OCI-LY1 (cell line): ENCODE data around the gene MMP13.

Source experiments
- H2AFZ ChIP-seq: fragments of 200-600 bp; sonication (generic), shearing (Covaris generic); 2 replicates; pipeline ENCODE4 v1.6.0; 2014; ENCODE audit warnings: antibody characterized with exemption, mild to moderate bottlenecking, low read length
- H3F3A ChIP-seq: fragments of 200-600 bp; sonication (generic), shearing (Covaris generic); 2 replicates; pipeline ENCODE4 v1.6.0; 2014; ENCODE audit warnings: mild to moderate bottlenecking, antibody characterized with exemption, low read length, moderate library complexity; ENCODE audit not compliant: insufficient read depth
- H3K27ac ChIP-seq: fragments of 200-600 bp; sonication (generic); 2 replicates; pipeline ENCODE4 v1.5.1; 2014; ENCODE audit warnings: low read length, mixed run types, mild to moderate bottlenecking, low read depth; ENCODE audit not compliant: poor library complexity, severe bottlenecking
- H3K27me3 ChIP-seq: fragments of 200-600 bp; sonication (generic); 2 replicates; pipeline ENCODE4 v1.6.0; 2014; ENCODE audit warnings: antibody characterized with exemption, mild to moderate bottlenecking, low read length, moderate library complexity; ENCODE audit not compliant: insufficient read depth
- H3K36me3 ChIP-seq: fragments of 200-600 bp; sonication (generic); 2 replicates; pipeline ENCODE4 v1.6.1; 2014; ENCODE audit warnings: mild to moderate bottlenecking, antibody characterized with exemption, low read length, moderate library complexity, mixed read lengths; ENCODE audit not compliant: insufficient read depth
- H3K4me1 ChIP-seq: fragments of 200-600 bp; sonication (generic); 2 replicates; pipeline ENCODE4 v1.5.1; 2014; ENCODE audit warnings: mild to moderate bottlenecking, low read length, moderate library complexity; ENCODE audit not compliant: insufficient read depth, severe bottlenecking
- H3K4me2 ChIP-seq: fragments of 200-600 bp; sonication (generic), shearing (Covaris generic); 2 replicates; pipeline ENCODE4 v1.6.1; 2014; ENCODE audit warnings: low read length
- H3K4me3 ChIP-seq: fragments of 200-600 bp; sonication (generic); 2 replicates; pipeline ENCODE4 v1.5.1; 2014; ENCODE audit warnings: low read length, low read depth, mild to moderate bottlenecking, mixed read lengths; ENCODE audit not compliant: poor library complexity, severe bottlenecking
- H3K79me2 ChIP-seq: fragments of 200-600 bp; shearing (Covaris generic); 2 replicates; pipeline ENCODE4 v1.6.1; 2016; ENCODE audit warnings: mixed run types, low read length, mixed read lengths; ENCODE audit not compliant: insufficient read depth
- H3K9ac ChIP-seq: fragments of 200-600 bp; sonication (generic), shearing (Covaris generic); 2 replicates; pipeline ENCODE4 v1.6.1; 2014; ENCODE audit warnings: mild to moderate bottlenecking, low read length, mixed read lengths
- H3K9me2 ChIP-seq: fragments of 200-600 bp; sonication (generic), shearing (Covaris generic); 2 replicates; pipeline ENCODE4 v1.6.1; 2014; ENCODE audit warnings: low read depth, mild to moderate bottlenecking, low read length, mixed read lengths
- H3K9me3 ChIP-seq: fragments of 200-600 bp; shearing (Covaris generic); 2 replicates; pipeline ENCODE4 v1.6.1; 2014; ENCODE audit warnings: low read length, mixed read lengths
- H4K20me1 ChIP-seq: fragments of 200-600 bp; sonication (generic), shearing (Covaris generic); 2 replicates; pipeline ENCODE4 v1.6.0; 2016; ENCODE audit warnings: mild to moderate bottlenecking, low read length; ENCODE audit not compliant: insufficient read depth
- CTCF ChIP-seq: fragments of 200-600 bp; sonication (generic), shearing (Covaris generic); IDR thresholded peaks from 2 replicates; pipeline ENCODE4 v1.5.1; 2017; ENCODE audit warnings: mild to moderate bottlenecking, antibody characterized with exemption, low read length, moderate library complexity, mixed read lengths
- EZH2 ChIP-seq: fragments of 200-600 bp; sonication (generic), shearing (Covaris generic); IDR thresholded peaks from 2 replicates; pipeline ENCODE4 v1.8.0; 2017; ENCODE audit warnings: borderline replicate concordance, mixed run types, mild to moderate bottlenecking, antibody characterized with exemption, low read length, moderate library complexity, mixed read lengths

Gene MMP13

GRCh38 chr11:102985850-102986249 lies 30.3 kb upstream of the MMP13 start:
- H3K36me3 ChIP-seq, result no peaks in the 10 kb centered on the region
- H2AFZ ChIP-seq, result no peak overlapping the region
- no peaks in the 10 kb centered on the region for H3K9me3 ChIP-seq
- no peaks in the 10 kb centered on the region for H3K9me2 ChIP-seq
- no peaks in the 10 kb centered on the region for H3K79me2 ChIP-seq
- no peak overlapping the region for H3K9ac ChIP-seq
- no peak overlapping the region for H3K27ac ChIP-seq
- no peak overlapping the region for H3K4me3 ChIP-seq
- no peaks in the 10 kb centered on the region for H3K27me3 ChIP-seq
- H3K4me2 ChIP-seq, result no peak overlapping the region
- no peak for TF ChIP-seq EZH2
- TF ChIP-seq CTCF, result no peak
- H3F3A ChIP-seq, result no peaks in the 10 kb centered on the region
- no peaks in the 10 kb centered on the region for H4K20me1 ChIP-seq
- H3K4me1 ChIP-seq, result no peaks in the 10 kb centered on the region

- Histone ChIP-seq H3F3A (no peaks in the 10 kb centered on the region), H2AFZ (no peak overlapping the region), H3K79me2 (no peaks in the 10 kb centered on the region), H3K4me3 (no peak overlapping the region), H3K4me2 (no peak overlapping the region), H3K4me1 (no peaks in the 10 kb centered on the region), H3K27ac (no peak overlapping the region), H3K36me3 (no peaks in the 10 kb centered on the region), H3K9me3 (no peaks in the 10 kb centered on the region), H4K20me1 (no peaks in the 10 kb centered on the region), H3K27me3 (no peaks in the 10 kb centered on the region), H3K9ac (no peak overlapping the region), H3K9me2 (no peaks in the 10 kb centered on the region)
- TF ChIP-seq EZH2 (no peak), CTCF (no peak)
These were observed 28.0 kb upstream of the MMP13 start for GRCh38 chr11:102983486-102983885.

- no peaks in the 10 kb centered on the region for H3K36me3 ChIP-seq
- no peak overlapping the region for H3K9ac ChIP-seq
- TF ChIP-seq CTCF (no peak), EZH2 (no peak)
- no peaks in the 10 kb centered on the region for H3K79me2 ChIP-seq
- H4K20me1 ChIP-seq, result no peaks in the 10 kb centered on the region
- no peaks in the 10 kb centered on the region for H3F3A ChIP-seq
- no peaks in the 10 kb centered on the region for H3K27me3 ChIP-seq
- no peak overlapping the region for H2AFZ ChIP-seq
- no peak overlapping the region for H3K4me2 ChIP-seq
- H3K4me1 ChIP-seq, result no peaks in the 10 kb centered on the region
- H3K4me3 ChIP-seq, result no peak overlapping the region
- H3K9me3 ChIP-seq, result no peaks in the 10 kb centered on the region
- H3K9me2 ChIP-seq, result no peaks in the 10 kb centered on the region
- no peak overlapping the region for H3K27ac ChIP-seq
These were observed 25.9 kb upstream of the MMP13 start for GRCh38 chr11:102981324-102981910.
